Measurements from ENCODE around the gene OXSR1.
"Not testable (repeated sequence)": the region's sequence is repeated elsewhere in the genome, so short reads cannot be mapped to it uniquely, and the experiment has no call there.

Gene OXSR1

GRCh38 chr3:38235466-38235865 lies 70.1 kb downstream of the OXSR1 start:
- no peak for DNase-seq

- no peak for DNase-seq
Observed at GRCh38 chr3:38238416-38239008, 73.2 kb downstream of the OXSR1 start.

GRCh38 chr3:38242812-38243211 lies 77.5 kb downstream of the OXSR1 start:
- not testable (repeated sequence) for DNase-seq

- no peak for DNase-seq
Observed at GRCh38 chr3:38245930-38246329, 80.6 kb downstream of the OXSR1 start.

GRCh38 chr3:38247366-38248035 lies 82.2 kb downstream of the OXSR1 start:
- no peak for DNase-seq

GRCh38 chr3:38250198-38250597 lies 84.9 kb downstream of the OXSR1 start:
- DNase-seq: no peak

- no peak for DNase-seq
Observed at GRCh38 chr3:38251197-38251596, 85.9 kb downstream of the OXSR1 start.

GRCh38 chr3:38253704-38254103 lies 88.4 kb downstream of the OXSR1 start:
- DNase-seq: no peak

- no peak for DNase-seq
Observed at GRCh38 chr3:38254872-38255271, 89.5 kb downstream of the OXSR1 start.

GRCh38 chr3:38255627-38256026 lies 90.3 kb downstream of the OXSR1 start:
- no peak for DNase-seq

GRCh38 chr3:38257583-38257982 lies 92.2 kb downstream of the OXSR1 start:
- DNase-seq: no peak

GRCh38 chr3:38260474-38260873 lies 95.1 kb downstream of the OXSR1 start:
- DNase-seq: no peak

GRCh38 chr3:38264353-38264771 lies 99.0 kb downstream of the OXSR1 start:
- DNase-seq: no peak

GRCh38 chr3:38264779-38265178 lies 99.4 kb downstream of the OXSR1 start:
- DNase-seq: no peak

GRCh38 chr3:38265604-38266307 lies 100.4 kb downstream of the OXSR1 start, which contains the start of gene SLC22A13:
Gene SLC22A13, plus strand, starts transcription at chr3:38265812. Its CDS starts 49 bp downstream, at chr3:38265861.
- no peak for DNase-seq

GRCh38 chr3:38266810-38267209 lies 101.5 kb downstream of the OXSR1 start:
- DNase-seq: no peak

GRCh38 chr3:38267662-38268061 lies 102.3 kb downstream of the OXSR1 start:
- no peak for DNase-seq

- no peak for DNase-seq
Observed at GRCh38 chr3:38268087-38268486, 102.8 kb downstream of the OXSR1 start.

GRCh38 chr3:38268522-38268921 lies 103.2 kb downstream of the OXSR1 start:
- no peak for DNase-seq

GRCh38 chr3:38270606-38271005 lies 105.3 kb downstream of the OXSR1 start:
- no peak for DNase-seq

GRCh38 chr3:38271553-38271952 lies 106.2 kb downstream of the OXSR1 start:
- DNase-seq: no peak

- no peak for DNase-seq
Observed at GRCh38 chr3:38274864-38275649, 109.7 kb downstream of the OXSR1 start.

- no peak for DNase-seq
Observed at GRCh38 chr3:38275658-38276057, 110.3 kb downstream of the OXSR1 start.

All from activated effector memory CD4-positive, alpha-beta T cell treated with anti-CD3 and anti-CD28 coated beads, Interleukin-2, amount 50 U/mL, for 16 hours (primary cell).